GM12878 (cell line): ENCODE results near the gene ARID4B. TPM values are rescaled to one million over a fixed set of nuclear protein-coding genes. Genes with fewer than 3 reads are reported as not detected.

Experiments used
- ATAC-seq: fragments of 200-7000 bp; cut with Tn5 transposase; 3 replicates; pipeline ENCODE4 v1.9.1; 2020; ENCODE audit warnings: mild to moderate bottlenecking, moderate library complexity
- BruUV-seq: library from RNA; stranded (reverse); fragments of 400-500 nt; replicated peaks from 2 replicates; lab custom pipeline; 2021; lab: Mats Ljungman, UMichigan
- CTCF ChIA-PET: fragments of 300-600 bp; sonication (Branson Sonifier 250); formaldehyde crosslinking; extraction: SDS; loops from one replicate; lab custom pipeline; 2021; ENCODE audit warnings: inconsistent platforms; lab: Yijun Ruan, JAX
- POLR2A ChIA-PET: fragments of 350-600 bp; formaldehyde crosslinking; extraction: SDS; loops from one replicate; lab custom pipeline; 2021; ENCODE audit warnings: inconsistent platforms; lab: Charles Lee
- RAD21 ChIA-PET: fragments of 300-600 bp; sonication (Branson Sonifier 250); formaldehyde crosslinking; loops from one replicate; lab custom pipeline; 2023; ENCODE audit warnings: antibody characterized with exemption; ENCODE audit not compliant: unreplicated experiment; lab: Charles Lee
- SMC1A ChIA-PET: fragments of 300-600 bp; sonication (Branson Sonifier 250); formaldehyde crosslinking; loops from one replicate; lab custom pipeline; 2023; ENCODE audit not compliant: unreplicated experiment, uncharacterized antibody; lab: Charles Lee
- DNase-seq: peaks from one replicate; pipeline ENCODE4 v3.0.0-alpha.2; 2011; ENCODE audit warnings: low read depth, low spot score
- FAIRE-seq: peaks from 3 replicates; lab custom pipeline; 2011; peaks lifted over from hg19 to GRCh38; lab: Jason Lieb, UNC
- H2AFZ ChIP-seq: 2 replicates; pipeline ENCODE4 v1.6.0; 2011; ENCODE audit warnings: low read depth, low read length, control low read depth; ENCODE audit not compliant: control insufficient read depth
- H3K27ac ChIP-seq: 2 replicates; pipeline ENCODE4 v1.5.1; 2011; ENCODE audit warnings: control low read depth; ENCODE audit not compliant: control insufficient read depth, insufficient read depth
- H3K27me3 ChIP-seq, 2 experiments: replicated peaks in 1 of 2; 2 replicates each; pipeline versions ENCODE4 v1.6.0 to v1.6.1; 2011; ENCODE audit warnings: low read length in 1 of 2; ENCODE audit not compliant: control insufficient read depth in 2 of 2, insufficient read depth in 2 of 2
- H3K36me3 ChIP-seq, 2 experiments: 2 replicates each; pipeline ENCODE4 v1.5.1; 2011; ENCODE audit warnings: low read length in 1 of 2; ENCODE audit not compliant: control insufficient read depth in 2 of 2, insufficient read depth in 2 of 2
- H3K4me1 ChIP-seq: 2 replicates; pipeline ENCODE4 v1.6.1; 2011; ENCODE audit warnings: mild to moderate bottlenecking, low read length, moderate library complexity, mixed read lengths; ENCODE audit not compliant: control insufficient read depth, insufficient read depth
- H3K4me2 ChIP-seq: 2 replicates; pipeline ENCODE4 v1.6.0; 2011; ENCODE audit warnings: control low read depth; ENCODE audit not compliant: control insufficient read depth, insufficient read depth
- H3K4me3 ChIP-seq: fragments of 200-600 bp; sonication (generic); 2 replicates; pipeline ENCODE4 v1.5.1; 2016
- H3K79me2 ChIP-seq: 2 replicates; pipeline ENCODE4 v1.6.0; 2011; ENCODE audit warnings: low read length; ENCODE audit not compliant: control insufficient read depth, insufficient read depth
- H3K9ac ChIP-seq: 2 replicates; pipeline ENCODE4 v1.8.0; 2011; ENCODE audit warnings: low read length, control low read depth, mixed read lengths; ENCODE audit not compliant: control insufficient read depth, insufficient read depth
- H3K9me3 ChIP-seq: replicated peaks from 3 replicates; pipeline ENCODE4 v1.5.1; 2011; ENCODE audit warnings: mild to moderate bottlenecking, low read length; ENCODE audit not compliant: control insufficient read depth, insufficient read depth
- H4K20me1 ChIP-seq: 2 replicates; pipeline ENCODE4 v1.6.0; 2011; ENCODE audit not compliant: control insufficient read depth, insufficient read depth
- ASH2L ChIP-seq: fragments of 300-600, 200-600 bp; sonication (generic); IDR thresholded peaks from 2 replicates; pipeline ENCODE4 v1.6.1; 2017; ENCODE audit warnings: low read depth, mild to moderate bottlenecking, borderline replicate concordance
- ATF2 ChIP-seq: IDR thresholded peaks from 2 replicates; pipeline ENCODE4 v1.6.1; 2012; ENCODE audit warnings: low read length, inconsistent platforms
- FOXK2 ChIP-seq: fragments of 450-650 bp; IDR thresholded peaks from 2 replicates; pipeline ENCODE4 v1.6.1; 2017; ENCODE audit warnings: mild to moderate bottlenecking, moderate library complexity
- GABPA ChIP-seq: IDR thresholded peaks from 2 replicates; pipeline ENCODE4 v1.6.1; 2014; ENCODE audit warnings: antibody characterized with exemption, low read depth, mild to moderate bottlenecking, inconsistent platforms
- JUND ChIP-seq: IDR thresholded peaks from 2 replicates; pipeline ENCODE4 v1.6.1; 2012; ENCODE audit warnings: low read depth, mild to moderate bottlenecking, low read length, improper control_type of control experiment, moderate library complexity
- MLLT1 ChIP-seq: fragments of 450-650 bp; IDR thresholded peaks from 2 replicates; pipeline ENCODE4 v1.6.1; 2016; ENCODE audit warnings: mild to moderate bottlenecking
- NFYB ChIP-seq: IDR thresholded peaks from 2 replicates; pipeline ENCODE4 v1.6.1; 2011; ENCODE audit warnings: low read depth, mild to moderate bottlenecking, low read length, improper control_type of control experiment, moderate library complexity; ENCODE audit not compliant: insufficient read depth
- NR2C1 ChIP-seq: fragments of 450-650 bp; IDR thresholded peaks from 2 replicates; pipeline ENCODE4 v1.6.1; 2017; ENCODE audit warnings: antibody characterized with exemption, mild to moderate bottlenecking, moderate library complexity
- PKNOX1 ChIP-seq: fragments of 450-650 bp; IDR thresholded peaks from 2 replicates; pipeline ENCODE4 v1.6.1; 2016; ENCODE audit warnings: mild to moderate bottlenecking
- RUNX3 ChIP-seq: IDR thresholded peaks from 2 replicates; pipeline ENCODE4 v1.6.1; 2012; ENCODE audit warnings: low read length, inconsistent platforms
- SIX5 ChIP-seq: IDR thresholded peaks from 2 replicates; pipeline ENCODE4 v1.6.1; 2011; ENCODE audit warnings: mild to moderate bottlenecking, low read depth, low read length, moderate library complexity; ENCODE audit not compliant: severe bottlenecking
- SKIL ChIP-seq: fragments of 450-650 bp; IDR thresholded peaks from 2 replicates; pipeline ENCODE4 v1.6.1; 2017; ENCODE audit warnings: mild to moderate bottlenecking, low read depth, inconsistent platforms; ENCODE audit not compliant: poor library complexity, severe bottlenecking
- TBL1XR1 ChIP-seq: IDR thresholded peaks from 2 replicates; pipeline ENCODE4 v1.6.1; 2012; ENCODE audit warnings: low read depth, low read length, improper control_type of control experiment
- ZNF207 ChIP-seq: fragments of 450-650 bp; IDR thresholded peaks from 2 replicates; pipeline ENCODE4 v1.6.1; 2014; ENCODE audit warnings: antibody characterized with exemption, mild to moderate bottlenecking, borderline replicate concordance
- ZNF24 ChIP-seq: fragments of 450-650 bp; IDR thresholded peaks from 2 replicates; pipeline ENCODE4 v1.6.1; 2017; ENCODE audit warnings: antibody characterized with exemption, mild to moderate bottlenecking
- ZNF384 ChIP-seq: IDR thresholded peaks from 2 replicates; pipeline ENCODE4 v1.6.1; 2012; ENCODE audit warnings: low read depth, mild to moderate bottlenecking, low read length, improper control_type of control experiment, borderline replicate concordance
- in situ Hi-C: fragments of 300-500 bp; cut with MboI; formaldehyde crosslinking; loops from 9 replicates; pipeline ENCODE4 v1.14.3; 2018; ENCODE audit warnings: mixed read lengths
- intact Hi-C: fragments of 100-400 bp; cut with micrococcal nuclease; formaldehyde crosslinking; loops from one replicate; pipeline ENCODE4 v1.14.2; 2022; ENCODE audit not compliant: unreplicated experiment
- polyA plus RNA-seq, 11 experiments: library from polyadenylated mRNA; depleted of rRNA in 4 of 11; unstranded in 6 of 11; stranded (reverse) in 5 of 11; fragments of >200 nt; fragmentation: Nextera tagmentation in 4 of 11; fragmentation: Illumina TruSeq in 1 of 11; extraction: Ambion mirVana in 4 of 11; extraction: Trizol in 1 of 11; gene quantifications; 1 replicate in 1 of 11; 2 replicates in 10 of 11; pipeline versions ENCODE4 v1.2.1 to v1.2.3, GENCODE V29; 2011 to 2016; ENCODE audit warnings: inconsistent platforms in 2 of 11, missing spikeins in 2 of 11, low read depth in 1 of 11
- total RNA-seq, 4 experiments: library from RNA; depleted of rRNA in 3 of 4; stranded (reverse); fragments of >200 nt in 3 of 4; fragmentation: Illumina TruSeq in 1 of 4; extraction: Trizol in 1 of 4; gene quantifications; 2 replicates each; pipeline versions ENCODE4 v1.2.1 to v1.2.3, GENCODE V29; 2013 to 2021

ARID4B gene
- total and polyA plus RNA-seq, 10 of the 15 experiments (the other 5 are each of a cell fraction or from before 2014, with no cell fraction given) = 13.6 to 39.1 (median 28.0) TPM

- H3K4me3 ChIP-seq = no peak overlapping the region
- H4K20me1 ChIP-seq = no peaks in the 10 kb centered on the region; the same call in 1 of the 2 replicates
- DNase-seq = no peak
- no peak for FAIRE-seq
- H3K4me1 ChIP-seq = peaks cover 4% of the 10 kb centered on the region; the same call in 1 of the 2 replicates
- intact Hi-C loops (no loop called here), in situ Hi-C loops (no loop called here)
- H3K36me3 ChIP-seq = peaks cover 0 to 3% of the 10 kb centered on the region in 2 experiments; a peak in 2 of 4 replicates
- POLR2A ChIA-PET = interaction anchor here (0.7 kb wide), 1 partner anchor 75 kb away, joined by 3 read pairs; no protein-coding TSS in a partner anchor
- CTCF ChIA-PET = interaction anchor here (0.7 to 2.1 kb wide), 4 partner anchors 9 to 171 kb away, joined by 3 to 6 read pairs (median 3); no protein-coding TSS in a partner anchor
- RAD21 ChIA-PET = no interaction called here
- no peak overlapping the region for H3K27ac ChIP-seq
- TF ChIP-seq ATF2 (no peak), JUND (no peak), ZNF384 (no peak), FOXK2 (no peak), ZNF207 (no peak), RUNX3 (no peak), NFYB (no peak), MLLT1 (no peak), TBL1XR1 (no peak), NR2C1 (no peak), PKNOX1 (no peak), ZNF24 (no peak), ASH2L (no peak), SKIL (no peak), GABPA (no peak), SIX5 (no peak)
- TF ChIP-seq, all 136 proteins: peak for 0
- Histone ChIP-seq H3K27me3 (no peaks in the 10 kb centered on the region), H3K79me2 (peaks cover 79% of the 10 kb centered on the region), H2AFZ (no peak overlapping the region), H3K4me2 (no peak overlapping the region), H3K9ac (no peak overlapping the region), H3K9me3 (peaks cover 5% of the 10 kb centered on the region; the same call in 2 of the 3 replicates)
- SMC1A ChIA-PET = interaction anchor here (0.9 to 2.1 kb wide), 9 partner anchors 10 to 194 kb away, joined by 3 to 10 read pairs (median 4); no protein-coding TSS in a partner anchor
- ATAC-seq = no peak
- no TSS peak for BruUV-seq
These were observed 34.5 kb downstream of the ARID4B start for GRCh38 chr1:235293322-235293942.
